Common myeloid progenitor, CD34-positive (primary cell): Measurements from ENCODE around the gene STX8.

Experiments
- CTCF ChIA-PET: fragments of 350-600 bp; sonication (Branson Sonifier 250); formaldehyde crosslinking; loops from one replicate; lab custom pipeline; 2021; ENCODE audit warnings: antibody characterized with exemption; lab: Charles Lee
- POLR2A ChIA-PET: fragments of 350-600 bp; sonication (Branson Sonifier 250); formaldehyde crosslinking; loops from one replicate; lab custom pipeline; 2021; ENCODE audit warnings: antibody characterized with exemption; lab: Charles Lee
- DNase-seq, 3 donors: peaks; one replicate each; pipeline versions ENCODE4 v3.0.0 to v3.0.0-alpha.2; 2013
- H3K27ac ChIP-seq, 2 experiments: 1 replicate in 1 of 2; 2 replicates in 1 of 2; pipeline ENCODE4 v1.7.0; 2013; ENCODE audit warnings: inconsistent platforms in 2 of 2, low read length in 2 of 2, mild to moderate bottlenecking in 2 of 2, low read depth in 1 of 2, moderate library complexity in 1 of 2; ENCODE audit not compliant: severe bottlenecking in 2 of 2, insufficient read depth in 1 of 2, poor library complexity in 1 of 2
- H3K27me3 ChIP-seq, 5 experiments: replicated peaks in 2 of 5; 1 replicate in 3 of 5; 2 replicates in 2 of 5; pipeline versions ENCODE4 v1.6.1 to v1.7.0; 2013; ENCODE audit warnings: low read length in 4 of 5, mild to moderate bottlenecking in 2 of 5, moderate library complexity in 2 of 5, inconsistent platforms in 1 of 5; ENCODE audit not compliant: insufficient read depth in 5 of 5, control insufficient read depth in 4 of 5
- H3K36me3 ChIP-seq, 4 experiments: 1 replicate in 2 of 4; 2 replicates in 2 of 4; pipeline versions ENCODE4 v1.6.1 to v1.7.0; 2013; ENCODE audit warnings: low read length in 3 of 4, control low read depth in 1 of 4, mild to moderate bottlenecking in 1 of 4; ENCODE audit not compliant: control insufficient read depth in 4 of 4, insufficient read depth in 4 of 4
- H3K4me1 ChIP-seq, 4 experiments: 1 replicate in 3 of 4; 2 replicates in 1 of 4; pipeline versions ENCODE4 v1.6.1 to v1.7.1; 2013; ENCODE audit warnings: low read length in 3 of 4, mild to moderate bottlenecking in 3 of 4, control low read depth in 1 of 4, inconsistent platforms in 1 of 4, moderate library complexity in 1 of 4; ENCODE audit not compliant: control insufficient read depth in 4 of 4, insufficient read depth in 4 of 4; ENCODE audit errors: control extremely low read depth in 1 of 4
- H3K4me3 ChIP-seq, 7 experiments: 1 replicate in 4 of 7; 2 replicates in 3 of 7; pipeline versions ENCODE4 v1.5.1 to v1.7.0; 2013; ENCODE audit warnings: mild to moderate bottlenecking in 7 of 7, low read length in 6 of 7, moderate library complexity in 6 of 7, inconsistent platforms in 2 of 7, low read depth in 2 of 7, control low read depth in 1 of 7; ENCODE audit not compliant: insufficient read depth in 4 of 7, control insufficient read depth in 1 of 7; ENCODE audit errors: extremely low read depth in 1 of 7
- H3K9me3 ChIP-seq, 5 experiments: 1 replicate in 4 of 5; 2 replicates in 1 of 5; pipeline versions ENCODE4 v1.6.1 to v1.7.1; 2013; ENCODE audit warnings: low read length in 4 of 5, mild to moderate bottlenecking in 2 of 5, inconsistent platforms in 1 of 5, low read depth in 1 of 5, moderate library complexity in 1 of 5; ENCODE audit not compliant: control insufficient read depth in 4 of 5, insufficient read depth in 2 of 5; ENCODE audit errors: control extremely low read depth in 1 of 5
- WGBS: methylation state at CpG from one replicate; pipeline ENCODE4 v1.1.5; 2013; ENCODE audit not compliant: insufficient coverage; 5-methylcytosine and 5-hydroxymethylcytosine counted together

STX8 gene

DNA sequence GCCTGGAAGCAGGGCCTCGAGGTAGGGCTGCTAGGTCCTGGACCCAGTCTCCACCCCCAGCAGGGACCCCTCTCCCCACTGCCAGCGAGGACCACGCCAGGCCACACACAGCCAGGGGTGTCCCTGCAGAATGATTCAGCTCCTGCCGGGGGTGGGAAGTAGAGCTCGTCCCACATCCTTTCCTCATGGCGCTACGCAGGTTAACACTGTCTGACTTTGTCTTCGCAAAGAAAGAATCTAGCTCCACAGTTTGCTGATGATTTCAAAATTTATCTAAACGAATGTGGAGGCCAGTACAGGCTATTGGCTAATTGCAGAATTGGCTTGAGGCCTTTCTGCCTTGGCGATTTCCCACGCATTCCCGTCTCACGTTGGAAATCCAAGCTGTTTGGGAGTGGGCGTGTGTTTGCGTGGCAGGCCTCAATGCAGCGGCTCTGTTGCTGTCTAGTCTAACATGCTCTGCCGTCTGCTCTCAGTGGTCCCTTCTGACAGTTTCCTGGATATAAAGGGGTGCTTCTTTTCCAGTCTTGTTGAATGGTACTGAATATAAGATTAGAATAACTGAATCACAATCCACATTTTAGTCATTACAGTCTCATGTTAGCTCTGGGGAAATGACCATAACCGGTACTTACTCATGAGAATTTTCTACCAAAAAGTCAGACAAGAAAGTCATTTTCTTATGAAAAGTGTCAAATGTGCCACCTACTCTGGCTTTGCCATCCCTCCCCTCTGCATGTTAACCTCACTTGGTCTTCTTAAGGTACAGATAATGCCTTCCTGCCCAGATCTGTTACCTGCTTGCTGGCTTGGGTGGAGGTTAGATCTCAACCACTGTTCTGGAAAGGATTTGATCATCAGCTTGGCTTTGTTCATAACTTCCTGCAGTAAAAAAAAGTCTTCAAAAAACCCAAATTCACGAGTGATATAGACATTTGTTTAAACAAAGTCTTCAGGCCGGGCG lies 301.9 kb downstream of the STX8 start:
- no peaks in the 10 kb centered on the region for H3K4me1 ChIP-seq
- no peaks in the 10 kb centered on the region for H3K27me3 ChIP-seq
- ChIA-PET CTCF (no interaction called here), POLR2A (no interaction called here)
- 97% methylated on average over 19 of the region's 21 CpGs for WGBS
- no peak for DNase-seq
- H3K27ac ChIP-seq: no peak overlapping the region
- H3K4me3 ChIP-seq: no peak overlapping the region
- H3K9me3 ChIP-seq: peaks cover 0 to 3% (median 0%) of the 10 kb centered on the region in 5 experiments
- no peaks in the 10 kb centered on the region for H3K36me3 ChIP-seq

DNA sequence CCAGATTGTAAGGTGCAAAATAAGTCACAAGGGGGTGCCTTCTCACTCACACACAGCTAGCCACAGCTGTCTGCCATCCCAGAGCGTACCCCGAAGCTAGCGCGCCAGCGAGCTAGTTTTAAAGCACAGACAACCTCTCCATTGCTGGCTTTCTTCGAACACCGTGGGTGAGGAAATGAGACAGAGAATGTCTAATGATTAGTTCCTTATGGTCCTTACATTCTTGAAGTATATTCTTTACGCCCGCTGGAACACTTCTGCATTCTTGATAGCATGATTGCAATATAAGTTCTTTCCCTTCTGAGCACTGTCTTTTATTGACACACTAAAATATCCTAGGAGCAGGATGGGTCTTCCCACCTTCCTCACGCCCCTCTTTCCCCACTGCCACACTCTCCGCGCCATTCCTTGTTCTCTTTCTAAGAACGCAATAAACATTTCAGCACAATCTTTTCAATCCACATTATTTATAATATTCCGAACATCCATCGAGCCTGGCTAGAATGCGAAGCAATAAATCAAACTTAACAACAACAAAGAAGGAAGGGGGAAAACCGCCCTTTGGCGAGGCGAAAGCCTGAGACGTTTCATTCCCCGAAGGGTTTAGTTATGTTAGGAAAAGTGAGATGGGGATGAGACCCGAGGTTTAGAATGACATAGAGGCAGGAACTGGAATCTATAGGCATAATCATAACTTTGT lies 303.0 kb downstream of the STX8 start:
- Histone ChIP-seq H3K36me3 (no peaks in the 10 kb centered on the region), H3K4me3 (no peak overlapping the region), H3K27me3 (no peaks in the 10 kb centered on the region), H3K27ac (no peak overlapping the region), H3K4me1 (no peaks in the 10 kb centered on the region), H3K9me3 (peaks cover 0 to 3% (median 0%) of the 10 kb centered on the region in 5 experiments)
- CTCF ChIA-PET: no interaction called here
- POLR2A ChIA-PET: no interaction called here
- no peak for DNase-seq
- 95% methylated on average over 10 of the region's 22 CpGs for WGBS

DNA sequence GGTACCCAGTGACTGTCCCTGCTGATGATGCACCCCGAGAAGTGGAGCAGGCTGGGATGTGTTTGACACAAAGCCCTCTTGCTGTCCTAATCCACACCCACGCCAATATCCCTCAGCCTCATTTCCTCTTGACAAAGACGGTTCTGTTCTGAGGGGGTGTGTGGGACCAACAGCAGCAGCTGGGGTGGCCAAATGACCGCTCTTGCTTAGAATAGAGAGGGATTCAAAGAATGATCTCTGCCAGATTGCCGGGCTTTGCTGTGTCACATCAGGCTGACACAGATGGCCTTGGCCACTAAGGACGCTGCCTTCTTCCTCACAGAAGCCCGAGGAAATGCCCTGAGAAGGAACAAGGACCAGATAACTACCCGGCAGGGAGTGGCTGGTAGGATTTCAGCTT lies 303.6 kb downstream of the STX8 start:
- Histone ChIP-seq H3K4me1 (no peaks in the 10 kb centered on the region), H3K4me3 (no peak overlapping the region), H3K36me3 (peaks cover 0 to under 1% (median 0%) of the 10 kb centered on the region in 4 experiments), H3K27ac (no peak overlapping the region), H3K9me3 (peaks cover 0 to 2% (median 0%) of the 10 kb centered on the region in 5 experiments), H3K27me3 (no peaks in the 10 kb centered on the region)
- ChIA-PET POLR2A (no interaction called here), CTCF (no interaction called here)
- DNase-seq: no peak
- WGBS: 94% methylated on average over 7 of the region's 8 CpGs

DNA sequence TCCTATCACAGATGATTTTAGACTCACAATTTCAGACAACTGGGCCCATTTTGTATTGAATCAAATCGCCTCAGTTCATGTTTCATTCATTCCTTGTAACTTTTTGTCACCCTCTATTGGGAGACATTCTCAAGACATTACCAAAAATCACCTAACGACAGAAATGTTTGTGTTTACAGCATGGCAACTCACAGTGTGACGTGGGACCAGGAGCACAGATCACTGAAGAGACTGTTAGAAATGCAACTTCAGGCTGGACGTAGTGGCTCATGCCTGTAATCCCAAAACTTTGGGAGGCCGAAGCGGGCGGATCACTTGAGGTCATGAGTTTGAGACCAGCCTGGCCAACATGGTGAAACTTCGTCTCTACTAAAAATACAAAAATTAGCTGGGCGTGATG lies 304.7 kb downstream of the STX8 start:
- Histone ChIP-seq H3K4me3 (no peak overlapping the region), H3K27ac (no peak overlapping the region)

DNA sequence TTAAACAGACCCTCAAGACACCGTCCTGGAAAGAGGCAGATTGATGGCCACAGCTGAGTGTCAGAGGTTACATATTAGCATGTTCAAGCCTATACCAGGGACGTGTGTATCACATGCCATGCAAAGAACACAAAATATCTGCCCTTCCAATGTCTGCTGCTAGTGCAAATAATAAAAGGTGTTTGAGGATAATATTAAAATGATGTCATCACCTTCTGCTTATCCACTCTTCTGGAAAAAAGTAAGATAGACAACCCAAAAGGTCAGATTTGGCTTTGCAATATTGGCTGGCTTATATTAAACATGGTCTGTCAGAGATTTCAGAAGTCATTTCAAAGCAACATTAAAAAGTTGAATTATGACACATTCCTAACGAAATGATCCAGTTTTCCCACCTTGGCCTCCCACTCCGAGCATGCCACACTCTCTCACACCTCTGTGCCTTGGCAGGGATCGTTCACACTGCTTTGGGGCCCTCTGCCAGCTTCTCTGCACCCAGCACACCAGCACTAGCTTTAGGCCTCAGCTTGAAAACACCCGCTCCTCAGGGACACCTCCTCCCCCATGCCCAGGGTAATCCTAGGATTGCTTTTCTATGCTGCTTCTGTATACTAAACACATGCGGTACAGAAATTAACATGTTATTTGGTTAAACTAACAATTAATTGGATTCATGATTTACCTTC lies 306.1 kb downstream of the STX8 start:
- Histone ChIP-seq H3K36me3 (peaks cover 0 to 3% (median 0%) of the 10 kb centered on the region in 4 experiments), H3K27ac (no peak overlapping the region), H3K4me1 (no peaks in the 10 kb centered on the region), H3K27me3 (no peaks in the 10 kb centered on the region), H3K4me3 (no peak overlapping the region), H3K9me3 (no peaks in the 10 kb centered on the region)
- no peak for DNase-seq
- ChIA-PET CTCF (no interaction called here), POLR2A (no interaction called here)
- WGBS: 100% methylated on average over 5 of the region's 7 CpGs

More for the DNA sequence above, 304.7 kb downstream of the STX8 start:
- 92% methylated on average over 9 of the region's 9 CpGs for WGBS
- no peak for DNase-seq
- ChIA-PET CTCF (no interaction called here), POLR2A (no interaction called here)
- no peaks in the 10 kb centered on the region for H3K27me3 ChIP-seq
- H3K36me3 ChIP-seq: peaks cover 0 to 3% (median 0%) of the 10 kb centered on the region in 4 experiments
- no peaks in the 10 kb centered on the region for H3K4me1 ChIP-seq
- H3K9me3 ChIP-seq: no peaks in the 10 kb centered on the region

DNA sequence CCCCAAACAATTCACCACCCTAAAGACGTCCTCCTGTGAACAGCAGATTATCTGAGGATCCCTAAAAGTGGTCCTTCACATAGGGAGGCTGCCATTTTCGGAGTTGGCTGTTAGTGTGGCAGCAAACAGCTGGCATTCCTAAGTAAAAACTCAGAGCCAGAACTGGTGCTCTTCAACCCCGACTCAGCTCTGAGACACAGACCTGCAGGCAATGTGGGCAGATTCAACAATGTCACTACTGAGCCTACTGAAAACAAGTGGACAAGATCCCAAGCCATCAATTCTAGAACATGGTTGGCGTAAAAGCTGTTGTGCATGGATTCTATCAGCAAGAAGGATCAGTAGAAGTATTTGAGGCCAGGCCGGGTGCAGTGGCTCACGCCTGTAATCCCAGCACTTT lies 307.1 kb downstream of the STX8 start:
- Histone ChIP-seq H3K36me3 (peaks cover 0 to 3% (median 0%) of the 10 kb centered on the region in 4 experiments), H3K27ac (no peak overlapping the region), H3K9me3 (peaks cover 0 to 3% (median 0%) of the 10 kb centered on the region in 5 experiments), H3K4me1 (no peaks in the 10 kb centered on the region), H3K27me3 (no peaks in the 10 kb centered on the region), H3K4me3 (no peak overlapping the region)
- ChIA-PET CTCF (no interaction called here), POLR2A (no interaction called here)
- no peak for DNase-seq
- WGBS: 98% methylated on average over 6 of the region's 6 CpGs
